ENCODE measurements around the gene PLXNA1.

Gene PLXNA1

GRCh38 chr3:127016043-127016343, 33.1 kb downstream of the PLXNA1 start (continued):
- TF ChIP-seq, protein P1, sequence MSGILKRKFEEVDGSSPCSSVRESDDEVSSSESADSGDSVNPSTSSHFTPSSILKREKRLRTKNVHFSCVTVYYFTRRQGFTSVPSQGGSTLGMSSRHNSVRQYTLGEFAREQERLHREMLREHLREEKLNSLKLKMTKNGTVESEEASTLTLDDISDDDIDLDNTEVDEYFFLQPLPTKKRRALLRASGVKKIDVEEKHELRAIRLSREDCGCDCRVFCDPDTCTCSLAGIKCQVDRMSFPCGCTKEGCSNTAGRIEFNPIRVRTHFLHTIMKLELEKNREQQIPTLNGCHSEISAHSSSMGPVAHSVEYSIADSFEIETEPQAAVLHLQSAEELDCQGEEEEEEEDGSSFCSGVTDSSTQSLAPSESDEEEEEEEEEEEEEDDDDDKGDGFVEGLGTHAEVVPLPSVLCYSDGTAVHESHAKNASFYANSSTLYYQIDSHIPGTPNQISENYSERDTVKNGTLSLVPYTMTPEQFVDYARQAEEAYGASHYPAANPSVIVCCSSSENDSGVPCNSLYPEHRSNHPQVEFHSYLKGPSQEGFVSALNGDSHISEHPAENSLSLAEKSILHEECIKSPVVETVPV (CRISPR knock-in tag; IDR thresholded peaks at IDR 0.05), result no peak

DNA sequence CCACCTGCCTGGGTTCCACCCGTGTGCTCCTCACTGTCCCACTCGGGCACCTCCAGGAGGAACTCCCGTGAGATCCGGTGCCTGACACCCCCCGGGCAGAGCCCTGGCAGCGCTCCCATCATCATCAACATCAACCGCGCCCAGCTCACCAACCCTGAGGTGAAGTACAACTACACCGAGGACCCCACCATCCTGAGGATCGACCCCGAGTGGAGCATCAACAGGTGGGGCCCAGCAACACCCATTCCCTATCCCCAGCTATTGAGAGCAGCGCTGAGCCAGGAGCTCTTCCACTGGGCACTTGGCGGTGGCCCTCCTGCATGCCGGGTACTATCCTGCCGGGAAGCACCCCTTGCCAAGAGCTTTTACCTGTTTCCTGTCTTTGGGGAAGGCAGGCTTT, 33.5 kb downstream of the PLXNA1 start:
- ATAC-seq, result no peak
- TF ChIP-seq, protein P2, sequence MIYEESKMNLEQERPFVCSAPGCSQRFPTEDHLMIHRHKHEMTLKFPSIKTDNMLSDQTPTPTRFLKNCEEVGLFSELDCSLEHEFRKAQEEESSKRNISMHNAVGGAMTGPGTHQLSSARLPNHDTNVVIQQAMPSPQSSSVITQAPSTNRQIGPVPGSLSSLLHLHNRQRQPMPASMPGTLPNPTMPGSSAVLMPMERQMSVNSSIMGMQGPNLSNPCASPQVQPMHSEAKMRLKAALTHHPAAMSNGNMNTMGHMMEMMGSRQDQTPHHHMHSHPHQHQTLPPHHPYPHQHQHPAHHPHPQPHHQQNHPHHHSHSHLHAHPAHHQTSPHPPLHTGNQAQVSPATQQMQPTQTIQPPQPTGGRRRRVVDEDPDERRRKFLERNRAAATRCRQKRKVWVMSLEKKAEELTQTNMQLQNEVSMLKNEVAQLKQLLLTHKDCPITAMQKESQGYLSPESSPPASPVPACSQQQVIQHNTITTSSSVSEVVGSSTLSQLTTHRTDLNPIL (CRISPR knock-in tag; IDR thresholded peaks at IDR 0.05; ENCODE audit: low read depth), result no peak
- TF ChIP-seq CSDC2 (CRISPR knock-in tag; IDR thresholded peaks at IDR 0.05) (no peak), TOX (CRISPR knock-in tag; IDR thresholded peaks at IDR 0.05; ENCODE audit: borderline replicate concordance) (no peak), TCF4 (CRISPR knock-in tag; IDR thresholded peaks at IDR 0.05; ENCODE audit: borderline replicate concordance) (no peak), PPARA (CRISPR knock-in tag; IDR thresholded peaks at IDR 0.05; ENCODE audit: borderline replicate concordance) (no peak)
- TF ChIP-seq, protein P3, sequence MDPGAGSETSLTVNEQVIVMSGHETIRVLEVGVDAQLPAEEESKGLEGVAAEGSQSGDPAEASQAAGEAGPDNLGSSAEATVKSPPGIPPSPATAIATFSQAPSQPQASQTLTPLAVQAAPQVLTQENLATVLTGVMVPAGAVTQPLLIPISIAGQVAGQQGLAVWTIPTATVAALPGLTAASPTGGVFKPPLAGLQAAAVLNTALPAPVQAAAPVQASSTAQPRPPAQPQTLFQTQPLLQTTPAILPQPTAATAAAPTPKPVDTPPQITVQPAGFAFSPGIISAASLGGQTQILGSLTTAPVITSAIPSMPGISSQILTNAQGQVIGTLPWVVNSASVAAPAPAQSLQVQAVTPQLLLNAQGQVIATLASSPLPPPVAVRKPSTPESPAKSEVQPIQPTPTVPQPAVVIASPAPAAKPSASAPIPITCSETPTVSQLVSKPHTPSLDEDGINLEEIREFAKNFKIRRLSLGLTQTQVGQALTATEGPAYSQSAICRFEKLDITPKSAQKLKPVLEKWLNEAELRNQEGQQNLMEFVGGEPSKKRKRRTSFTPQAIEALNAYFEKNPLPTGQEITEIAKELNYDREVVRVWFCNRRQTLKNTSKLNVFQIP (CRISPR knock-in tag; IDR thresholded peaks at IDR 0.05; ENCODE audit: borderline replicate concordance, low read depth), result no peak

- ATAC-seq, result no peak
- TF ChIP-seq CSDC2 (CRISPR knock-in tag; IDR thresholded peaks at IDR 0.05) (no peak), BACH2 (CRISPR knock-in tag; IDR thresholded peaks at IDR 0.05; ENCODE audit: borderline replicate concordance) (no peak), GLIS3 (CRISPR knock-in tag; IDR thresholded peaks at IDR 0.05) (no peak), ISL1 (CRISPR knock-in tag; IDR thresholded peaks at IDR 0.05) (no peak), OSR1 (CRISPR knock-in tag; IDR thresholded peaks at IDR 0.05) (no peak)
- TF ChIP-seq, protein P2 (CRISPR knock-in tag; IDR thresholded peaks at IDR 0.05; ENCODE audit: low read depth), result no peak
- TF ChIP-seq, protein P4, sequence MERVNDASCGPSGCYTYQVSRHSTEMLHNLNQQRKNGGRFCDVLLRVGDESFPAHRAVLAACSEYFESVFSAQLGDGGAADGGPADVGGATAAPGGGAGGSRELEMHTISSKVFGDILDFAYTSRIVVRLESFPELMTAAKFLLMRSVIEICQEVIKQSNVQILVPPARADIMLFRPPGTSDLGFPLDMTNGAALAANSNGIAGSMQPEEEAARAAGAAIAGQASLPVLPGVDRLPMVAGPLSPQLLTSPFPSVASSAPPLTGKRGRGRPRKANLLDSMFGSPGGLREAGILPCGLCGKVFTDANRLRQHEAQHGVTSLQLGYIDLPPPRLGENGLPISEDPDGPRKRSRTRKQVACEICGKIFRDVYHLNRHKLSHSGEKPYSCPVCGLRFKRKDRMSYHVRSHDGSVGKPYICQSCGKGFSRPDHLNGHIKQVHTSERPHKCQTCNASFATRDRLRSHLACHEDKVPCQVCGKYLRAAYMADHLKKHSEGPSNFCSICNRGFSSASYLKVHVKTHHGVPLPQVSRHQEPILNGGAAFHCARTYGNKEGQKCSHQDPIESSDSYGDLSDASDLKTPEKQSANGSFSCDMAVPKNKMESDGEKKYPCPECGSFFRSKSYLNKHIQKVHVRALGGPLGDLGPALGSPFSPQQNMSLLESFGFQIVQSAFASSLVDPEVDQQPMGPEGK (CRISPR knock-in tag; IDR thresholded peaks at IDR 0.05; ENCODE audit: borderline replicate concordance), result no peak
Measured at GRCh38 chr3:127017229-127017628, 34.3 kb downstream of the PLXNA1 start.

- TF ChIP-seq CSDC2 (CRISPR knock-in tag; IDR thresholded peaks at IDR 0.05) (no peak), RARB (CRISPR knock-in tag; IDR thresholded peaks at IDR 0.05) (no peak), TCF4 (CRISPR knock-in tag; IDR thresholded peaks at IDR 0.05; ENCODE audit: borderline replicate concordance) (no peak), ZC3H10 (CRISPR knock-in tag; IDR thresholded peaks at IDR 0.05) (no peak), TOX (CRISPR knock-in tag; IDR thresholded peaks at IDR 0.05; ENCODE audit: borderline replicate concordance) (no peak), ZNF565 (CRISPR knock-in tag; conservative IDR thresholded peaks at IDR 0.05; ENCODE audit: low read depth) (no peak), ZFP3 (CRISPR knock-in tag; IDR thresholded peaks at IDR 0.05) (no peak), ZFP30 (CRISPR knock-in tag; IDR thresholded peaks at IDR 0.05) (no peak), BACH2 (CRISPR knock-in tag; IDR thresholded peaks at IDR 0.05; ENCODE audit: borderline replicate concordance) (no peak), ZNF8 (CRISPR knock-in tag; IDR thresholded peaks at IDR 0.05) (no peak)
- TF ChIP-seq, protein P2 (CRISPR knock-in tag; IDR thresholded peaks at IDR 0.05; ENCODE audit: low read depth), result no peak
- TF ChIP-seq, protein P4 (CRISPR knock-in tag; IDR thresholded peaks at IDR 0.05; ENCODE audit: borderline replicate concordance), result no peak
- TF ChIP-seq, protein P5, sequence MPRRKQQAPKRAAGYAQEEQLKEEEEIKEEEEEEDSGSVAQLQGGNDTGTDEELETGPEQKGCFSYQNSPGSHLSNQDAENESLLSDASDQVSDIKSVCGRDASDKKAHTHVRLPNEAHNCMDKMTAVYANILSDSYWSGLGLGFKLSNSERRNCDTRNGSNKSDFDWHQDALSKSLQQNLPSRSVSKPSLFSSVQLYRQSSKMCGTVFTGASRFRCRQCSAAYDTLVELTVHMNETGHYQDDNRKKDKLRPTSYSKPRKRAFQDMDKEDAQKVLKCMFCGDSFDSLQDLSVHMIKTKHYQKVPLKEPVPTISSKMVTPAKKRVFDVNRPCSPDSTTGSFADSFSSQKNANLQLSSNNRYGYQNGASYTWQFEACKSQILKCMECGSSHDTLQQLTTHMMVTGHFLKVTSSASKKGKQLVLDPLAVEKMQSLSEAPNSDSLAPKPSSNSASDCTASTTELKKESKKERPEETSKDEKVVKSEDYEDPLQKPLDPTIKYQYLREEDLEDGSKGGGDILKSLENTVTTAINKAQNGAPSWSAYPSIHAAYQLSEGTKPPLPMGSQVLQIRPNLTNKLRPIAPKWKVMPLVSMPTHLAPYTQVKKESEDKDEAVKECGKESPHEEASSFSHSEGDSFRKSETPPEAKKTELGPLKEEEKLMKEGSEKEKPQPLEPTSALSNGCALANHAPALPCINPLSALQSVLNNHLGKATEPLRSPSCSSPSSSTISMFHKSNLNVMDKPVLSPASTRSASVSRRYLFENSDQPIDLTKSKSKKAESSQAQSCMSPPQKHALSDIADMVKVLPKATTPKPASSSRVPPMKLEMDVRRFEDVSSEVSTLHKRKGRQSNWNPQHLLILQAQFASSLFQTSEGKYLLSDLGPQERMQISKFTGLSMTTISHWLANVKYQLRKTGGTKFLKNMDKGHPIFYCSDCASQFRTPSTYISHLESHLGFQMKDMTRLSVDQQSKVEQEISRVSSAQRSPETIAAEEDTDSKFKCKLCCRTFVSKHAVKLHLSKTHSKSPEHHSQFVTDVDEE (CRISPR knock-in tag; IDR thresholded peaks at IDR 0.05), result no peak
- no peak for ATAC-seq
Measured at GRCh38 chr3:127017781-127018180, 34.9 kb downstream of the PLXNA1 start.
